ENCODE data around the gene F2RL1.
"Not testable (repeated sequence)": the region's sequence is repeated elsewhere in the genome, so short reads cannot be mapped to it uniquely, and the experiment has no call there.

The F2RL1 gene

DNA sequence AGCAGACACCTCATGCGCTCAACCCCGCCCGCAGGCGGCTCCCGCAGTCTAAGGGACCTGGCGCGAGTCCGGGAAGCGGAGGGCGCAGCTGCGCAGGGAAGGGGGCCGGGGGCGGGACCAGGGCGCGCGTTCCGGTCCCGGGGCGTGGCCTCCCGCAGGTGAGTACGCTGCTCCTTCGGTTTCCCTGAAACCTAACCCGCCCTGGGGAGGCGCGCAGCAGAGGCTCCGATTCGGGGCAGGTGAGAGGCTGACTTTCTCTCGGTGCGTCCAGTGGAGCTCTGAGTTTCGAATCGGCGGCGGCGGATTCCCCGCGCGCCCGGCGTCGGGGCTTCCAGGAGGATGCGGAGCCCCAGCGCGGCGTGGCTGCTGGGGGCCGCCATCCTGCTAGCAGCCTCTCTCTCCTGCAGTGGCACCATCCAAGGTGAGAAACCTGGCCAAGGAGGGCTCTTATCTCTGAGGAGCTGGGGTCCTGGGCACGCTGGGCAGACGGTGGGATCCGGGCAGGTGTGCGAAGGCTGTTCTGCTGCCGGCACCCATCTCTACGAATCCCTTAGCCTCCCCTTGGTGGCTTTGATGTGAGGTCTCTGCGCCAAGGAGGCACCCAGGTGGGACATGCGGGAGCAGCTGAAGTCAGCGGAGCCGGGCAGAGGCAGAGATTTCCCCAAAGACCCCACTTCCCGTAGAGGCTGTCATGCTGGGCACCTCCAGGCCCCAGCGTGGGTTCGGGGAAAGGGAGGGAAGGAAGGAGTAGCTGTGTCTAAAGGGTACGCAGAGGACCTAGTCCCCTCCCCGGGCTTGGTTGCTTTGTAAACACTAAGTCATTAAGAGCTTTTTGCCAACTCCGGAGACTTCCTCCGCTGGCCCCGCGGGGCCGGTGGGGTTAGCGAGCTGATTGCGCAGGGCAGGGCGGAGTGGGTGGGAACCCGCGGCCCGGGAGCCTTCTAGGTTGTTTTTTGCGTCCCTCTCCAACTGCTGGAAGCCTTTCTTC is at the start of gene F2RL1:
F2RL1 (plus strand) TSS at position 187 of the 988 bp plus-strand sequence; CDS start at position 340, 153 bp downstream.
- DNase-seq = peak; percentile 15 to 23

DNA sequence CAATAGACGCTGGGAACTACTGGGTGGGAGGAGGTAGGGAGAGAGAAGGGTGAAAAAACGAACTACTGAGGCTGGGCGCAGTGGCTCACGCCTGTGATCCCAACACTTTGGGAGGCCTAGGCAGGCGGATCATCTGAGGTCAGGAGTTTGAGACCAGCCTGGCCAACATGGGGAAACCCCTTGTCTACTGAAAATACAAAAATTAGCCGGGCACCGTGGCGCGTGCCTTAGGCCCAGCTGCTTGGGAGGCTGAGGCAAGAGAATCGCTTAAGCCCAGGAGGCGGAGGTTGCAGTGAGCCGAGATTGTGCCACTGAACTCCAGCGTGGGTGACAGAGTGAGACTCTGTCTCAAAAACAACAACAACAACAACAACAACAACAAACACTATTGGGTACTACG is 47.8 kb upstream of the F2RL1 start:
- DNase-seq = not testable (repeated sequence)

GRCh38 chr5:76771705-76772405 is 47.0 kb upstream of the F2RL1 start:
- DNase-seq = no peak

DNA sequence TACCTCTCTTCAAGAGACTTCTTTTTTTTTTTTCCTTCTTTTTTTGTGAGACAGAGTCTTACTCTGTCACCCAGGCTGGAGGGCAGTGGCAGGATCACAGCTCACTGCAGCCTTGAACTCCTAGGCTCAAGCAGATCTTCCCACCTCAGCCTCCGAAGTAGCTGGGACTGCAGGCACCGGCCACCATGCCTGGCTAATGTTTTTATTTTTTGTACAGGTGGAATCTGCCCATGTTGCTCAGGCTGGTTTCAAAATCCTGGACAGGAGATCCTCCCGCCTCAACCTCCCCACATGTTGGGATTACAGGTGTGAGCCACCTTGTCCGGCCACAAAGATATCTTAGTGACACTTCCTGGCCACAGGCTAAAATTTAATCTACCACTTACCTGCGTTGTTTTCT is 42.9 kb upstream of the F2RL1 start:
- DNase-seq = no peak

DNA sequence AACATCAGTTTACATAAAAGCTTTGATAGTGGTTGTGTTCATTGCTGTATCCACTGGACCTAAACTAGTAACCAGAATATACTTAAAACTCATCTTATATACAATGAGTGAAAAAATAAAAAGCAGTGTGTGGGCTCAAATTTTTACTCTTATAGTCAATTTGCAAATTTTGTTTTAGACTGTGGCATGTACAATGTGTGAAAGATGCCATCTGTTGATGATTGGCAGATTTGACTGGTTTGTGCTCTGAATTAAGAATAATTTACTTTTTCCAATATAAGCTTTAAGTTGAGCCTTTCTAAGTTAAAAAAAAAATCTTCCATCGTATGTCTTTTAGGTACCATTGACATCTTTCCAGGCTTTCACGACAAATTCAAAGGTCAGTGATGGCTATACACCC is 42.4 kb upstream of the F2RL1 start:
- no peak for DNase-seq

GRCh38 chr5:76780616-76781015 is 38.2 kb upstream of the F2RL1 start:
- DNase-seq = not testable (repeated sequence)

DNA sequence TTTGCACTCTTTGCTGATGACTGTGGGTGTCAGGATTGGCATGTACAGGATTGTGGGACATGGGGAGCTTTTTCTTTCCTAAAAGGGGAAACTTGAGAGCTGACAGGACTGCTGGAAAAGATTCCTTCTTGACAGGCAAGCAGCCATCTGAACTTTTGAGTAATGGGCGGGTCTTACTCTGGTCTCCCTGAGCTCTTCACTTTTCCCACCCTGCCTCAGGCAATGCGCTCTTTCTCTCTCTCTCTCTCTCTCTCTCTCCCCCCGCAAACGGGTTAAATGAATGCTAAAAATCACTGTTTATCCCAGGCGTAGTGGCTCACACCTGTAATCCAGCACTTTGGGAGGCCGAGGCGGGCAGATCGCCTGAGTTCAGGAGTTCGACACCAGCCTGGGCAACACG is 37.1 kb upstream of the F2RL1 start:
- no peak for DNase-seq

DNA sequence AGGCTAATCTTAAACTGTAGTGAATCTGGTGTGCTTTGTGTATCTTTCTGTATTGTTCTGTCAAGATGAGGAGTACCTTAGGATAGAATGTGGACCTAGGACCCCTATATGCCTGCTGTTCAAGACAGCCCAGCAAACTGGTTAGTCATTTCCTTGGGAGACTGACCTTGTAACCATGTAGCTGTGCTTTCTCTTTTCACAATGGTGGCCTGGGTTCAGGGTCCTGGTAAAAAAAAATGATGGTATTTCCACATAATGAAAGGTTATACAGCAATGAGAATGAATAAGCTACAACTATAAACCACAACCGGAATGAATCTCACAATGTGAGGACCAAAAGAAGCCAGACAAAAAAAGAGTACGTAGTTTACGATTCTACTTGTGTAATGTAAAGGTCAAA is 36.4 kb upstream of the F2RL1 start:
- DNase-seq = no peak

GRCh38 chr5:76787237-76787636 is 31.6 kb upstream of the F2RL1 start:
- no peak for DNase-seq

DNA sequence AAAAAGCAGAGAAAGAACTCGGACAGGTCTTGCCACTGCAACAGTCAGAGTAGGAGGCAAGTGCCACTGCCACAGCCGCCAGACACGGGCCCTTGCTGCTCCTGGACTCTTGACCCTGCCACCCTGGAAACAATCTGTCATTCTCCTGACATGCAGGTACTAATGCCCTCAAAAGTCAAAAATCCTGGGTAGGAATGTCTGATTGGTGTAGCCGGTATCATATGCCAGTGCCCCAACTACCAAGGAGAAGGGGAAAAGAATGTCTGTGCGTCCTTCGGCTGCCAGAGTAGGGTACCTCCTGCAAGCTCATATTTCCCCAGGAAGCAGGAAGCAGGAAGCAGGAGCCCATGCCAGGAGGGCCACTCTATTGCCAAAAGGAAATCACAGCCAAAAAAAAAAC is 30.5 kb upstream of the F2RL1 start:
- no peak for DNase-seq

- not testable (repeated sequence) for DNase-seq
Measured at GRCh38 chr5:76789275-76789674, 29.6 kb upstream of the F2RL1 start.

- no peak for DNase-seq
Measured at GRCh38 chr5:76789991-76790581, 28.7 kb upstream of the F2RL1 start.

GRCh38 chr5:76790632-76791290 is 28.1 kb upstream of the F2RL1 start:
- DNase-seq = peak; percentile 3 to 8

GRCh38 chr5:76791461-76791860 is 27.4 kb upstream of the F2RL1 start:
- DNase-seq = no peak

DNA sequence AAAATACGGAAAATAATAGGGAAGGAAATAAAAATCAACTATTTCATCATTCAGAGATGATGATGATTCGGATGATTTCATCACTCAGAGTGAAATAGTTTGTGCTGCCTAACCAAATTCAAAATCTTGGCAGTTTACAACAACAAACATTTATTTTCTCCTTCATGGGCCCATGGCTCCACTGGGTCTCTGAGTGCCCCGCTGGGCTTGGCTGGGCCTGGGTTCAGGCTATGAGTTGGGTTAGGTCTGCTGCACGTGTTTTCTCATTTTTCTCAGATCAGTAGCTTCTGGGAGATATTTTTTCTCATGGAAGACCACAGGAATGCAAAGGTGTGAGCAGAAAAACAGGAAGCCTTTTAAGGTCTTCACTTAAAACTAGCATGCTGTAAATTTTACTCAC is 24.0 kb upstream of the F2RL1 start:
- DNase-seq = no peak

DNA sequence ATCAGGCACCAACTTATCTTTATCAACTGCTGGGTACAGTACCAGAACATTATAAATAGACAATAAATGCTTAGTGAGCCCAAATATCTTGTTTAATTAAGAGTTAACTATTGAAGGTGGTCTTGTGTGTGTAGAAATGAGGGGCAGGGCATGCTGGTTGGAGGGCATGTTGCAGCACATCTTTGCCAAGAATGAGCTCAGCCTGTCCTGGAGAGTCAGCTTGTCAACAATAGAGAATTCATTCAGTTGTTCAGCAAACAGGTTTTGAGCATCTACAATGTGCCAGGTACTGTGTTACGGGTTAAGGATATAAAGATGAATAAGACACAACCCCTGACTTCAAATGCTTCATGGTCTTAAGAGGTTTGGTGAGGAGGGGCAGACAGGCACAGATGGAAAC is 19.2 kb upstream of the F2RL1 start:
- DNase-seq = no peak

DNA sequence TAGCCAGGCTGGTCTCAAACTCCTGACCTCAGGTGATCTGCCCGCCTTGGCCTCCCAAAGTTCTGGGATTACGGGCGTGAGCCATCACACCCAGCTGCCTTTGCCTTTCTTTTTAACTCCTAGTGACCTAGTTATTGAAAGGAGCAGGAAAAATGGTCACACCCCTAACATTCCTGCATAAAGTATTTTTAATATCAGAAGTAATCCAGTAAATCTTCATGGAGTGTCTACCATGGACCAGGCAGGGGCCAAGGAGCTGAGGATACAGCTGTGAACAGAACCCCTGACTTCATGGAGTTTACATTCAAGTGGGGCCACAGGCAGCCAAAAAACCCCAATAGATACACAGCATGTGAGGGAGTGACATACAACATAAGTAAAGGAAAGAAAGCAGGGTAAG is 18.3 kb upstream of the F2RL1 start:
- DNase-seq = no peak

DNA sequence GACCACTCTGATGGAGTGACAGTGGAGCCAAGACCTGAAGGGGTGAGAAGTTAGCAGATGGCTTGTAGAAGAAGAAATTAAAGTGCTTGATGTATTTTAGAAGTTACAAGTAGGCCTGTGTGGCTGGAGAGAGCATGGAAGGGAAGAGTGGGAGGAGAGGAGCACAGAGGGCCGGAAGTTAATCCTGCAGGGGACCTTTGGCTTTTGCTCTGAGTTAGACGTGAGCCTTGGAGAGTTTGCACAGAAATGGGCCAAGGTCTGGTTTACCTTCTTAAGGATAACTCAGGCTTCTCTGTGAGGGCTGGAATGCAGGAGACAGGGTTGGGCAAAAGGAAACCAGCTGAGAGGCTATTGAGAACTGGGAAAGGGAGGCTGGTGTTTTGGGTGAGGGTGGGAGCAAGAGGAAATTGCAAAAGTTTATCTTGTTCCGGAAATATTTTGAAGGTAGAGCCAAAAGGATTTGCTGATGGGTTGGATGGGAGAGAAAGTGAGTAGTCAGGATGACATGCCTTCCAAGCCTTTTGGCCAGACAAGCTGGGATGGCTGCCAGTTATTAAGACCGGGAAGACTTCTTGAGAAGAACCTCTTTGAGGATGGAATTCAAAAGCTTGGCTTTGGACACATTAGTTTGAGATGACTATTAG is 17.5 kb upstream of the F2RL1 start:
- no peak for DNase-seq

DNA sequence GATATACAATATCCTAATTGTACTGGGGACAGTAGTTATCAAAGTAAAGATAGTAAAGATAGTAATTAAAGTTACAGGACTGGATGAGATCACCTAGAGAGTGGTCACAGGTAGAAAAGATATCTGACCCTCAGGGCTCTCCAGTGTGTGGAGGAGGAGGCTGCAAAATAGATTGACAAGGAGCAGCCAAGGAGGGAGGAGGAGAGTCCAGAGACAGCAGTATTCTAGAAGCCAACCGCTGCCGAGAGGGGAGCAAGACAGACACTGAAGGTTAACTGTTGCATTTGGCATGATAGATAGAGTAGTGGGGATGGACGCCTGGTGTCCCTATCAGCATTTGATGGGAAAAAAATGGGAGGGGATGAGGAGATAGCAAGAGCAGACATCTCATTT is 17.0 kb upstream of the F2RL1 start:
- DNase-seq = no peak

DNA sequence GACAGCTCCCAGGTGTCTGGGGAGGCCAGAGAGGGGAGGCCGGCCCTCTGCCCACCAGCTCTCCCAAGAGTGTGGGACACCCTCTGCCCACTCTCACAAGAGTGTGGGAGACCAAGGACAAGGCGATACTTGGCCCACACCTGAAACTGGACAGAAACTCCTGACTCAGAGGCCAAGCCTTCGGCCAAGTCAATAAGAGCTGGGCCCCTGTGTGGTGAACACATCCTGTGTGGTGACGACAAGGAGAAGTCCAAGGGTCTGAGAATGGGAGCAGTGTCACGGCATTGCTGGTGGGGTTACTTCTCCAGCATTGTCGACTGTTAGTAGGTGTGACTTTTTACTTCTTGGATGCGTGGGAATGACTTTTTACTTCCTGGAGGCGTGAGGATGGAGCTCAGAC is 14.6 kb upstream of the F2RL1 start:
- DNase-seq = no peak

- no peak for DNase-seq
Measured at GRCh38 chr5:76805821-76806505, 12.9 kb upstream of the F2RL1 start.

- no peak for DNase-seq
Measured at GRCh38 chr5:76807296-76807695, 11.5 kb upstream of the F2RL1 start.

All from stimulated activated CD4-positive, alpha-beta T cell treated with anti-CD3 and anti-CD28 coated beads, Interleukin-2, amount 100 ng/mL, for 48 hours (primary cell).